Dermis blood vessel endothelial cell (primary cell): ENCODE data around the gene CHMP4A. TPM values are rescaled to one million over a fixed set of nuclear protein-coding genes. Genes with fewer than 3 reads are reported as not detected.
"Not testable (repeated sequence)": the region's sequence is repeated elsewhere in the genome, so short reads cannot be mapped to it uniquely, and the experiment has no call there.

Experiments used
- DNase-seq: peaks from one replicate; pipeline ENCODE4 v3.0.0; 2010
- total RNA-seq: library from RNA; depleted of rRNA; stranded (reverse); fragments of >200 nt; gene quantifications from 2 replicates; pipeline ENCODE4 v1.2.3, GENCODE V29; 2014

Gene CHMP4A
- total RNA-seq, 1 donor from 2014 or later = 39.3 TPM

- no peak for DNase-seq
Measured at GRCh38 chr14:24246765-24247212, 33.5 kb upstream of the CHMP4A start.

GRCh38 chr14:24245350-24245749 is 32.1 kb upstream of the CHMP4A start:
- DNase-seq = not testable (repeated sequence)

GRCh38 chr14:24243336-24243836 is 30.1 kb upstream of the CHMP4A start:
- DNase-seq = peak; percentile 49

- peak; percentile 91 for DNase-seq
Measured at GRCh38 chr14:24241829-24242443, 28.6 kb upstream of the CHMP4A start.

GRCh38 chr14:24240110-24240918 is 27.0 kb upstream of the CHMP4A start:
- DNase-seq = no peak

GRCh38 chr14:24238527-24239037 is 25.3 kb upstream of the CHMP4A start:
- DNase-seq = no peak

GRCh38 chr14:24238123-24238522 is 24.8 kb upstream of the CHMP4A start:
- no peak for DNase-seq

GRCh38 chr14:24237463-24237955 is 24.2 kb upstream of the CHMP4A start:
- DNase-seq = no peak

GRCh38 chr14:24236689-24237462 is 23.6 kb upstream of the CHMP4A start:
- DNase-seq = no peak

GRCh38 chr14:24235804-24236688 is 22.8 kb upstream of the CHMP4A start:
- no peak for DNase-seq

GRCh38 chr14:24234095-24235005 is 21.1 kb upstream of the CHMP4A start:
- peak; percentile 20 for DNase-seq

GRCh38 chr14:24233538-24233866 is 20.2 kb upstream of the CHMP4A start:
- DNase-seq = peak; percentile 36

- DNase-seq = peak; percentile 45
Measured at GRCh38 chr14:24232645-24233537, 19.6 kb upstream of the CHMP4A start, which contains the start of gene GMPR2. TSS of gene GMPR2 (plus strand) at chr14:24232929. CDS start at chr14:24233254, 325 bp downstream.

GRCh38 chr14:24232121-24232644 is 18.9 kb upstream of the CHMP4A start, which contains the start of gene NEDD8:
TSS of gene NEDD8 (minus strand) at chr14:24232367. CDS start at chr14:24232267, 100 bp downstream.
- peak; percentile 97 for DNase-seq

- DNase-seq = peak; percentile 40
Measured at GRCh38 chr14:24231263-24232120, 18.2 kb upstream of the CHMP4A start.

GRCh38 chr14:24228902-24229301 is 15.6 kb upstream of the CHMP4A start:
- DNase-seq = no peak

GRCh38 chr14:24226473-24226872 is 13.2 kb upstream of the CHMP4A start:
- no peak for DNase-seq

- DNase-seq = peak; percentile 96
Measured at GRCh38 chr14:24224618-24225071, 11.4 kb upstream of the CHMP4A start.
